Breast epithelium (tissue), 4 donors: ENCODE results near the gene PSMB2. TPM values are rescaled to one million over a fixed set of nuclear protein-coding genes. Genes with fewer than 3 reads are reported as not detected.
"Not testable (repeated sequence)": the region's sequence is repeated elsewhere in the genome, so short reads cannot be mapped to it uniquely, and the experiment has no call there.

Experiments
- DNase-seq, 2 donors: peaks; one replicate each; pipeline ENCODE4 v3.0.0-alpha.2; 2019; ENCODE audit warnings: low spot score in 2 of 2
- H3K27ac ChIP-seq, 2 donors: fragments of 200-600 bp; sonication (generic) in 1 of 2; one replicate each; pipeline ENCODE4 v1.5.1; 2016 to 2019; ENCODE audit warnings: mild to moderate bottlenecking in 1 of 2
- H3K27me3 ChIP-seq, 2 donors: fragments of 200-600 bp; sonication (generic) in 1 of 2; one replicate each; pipeline versions ENCODE4 v1.5.1 to v1.6.0; 2017 to 2019; ENCODE audit warnings: control low read depth in 1 of 2, mild to moderate bottlenecking in 1 of 2
- H3K36me3 ChIP-seq: fragments of 200-600 bp; one replicate; pipeline ENCODE4 v1.5.1; 2019
- H3K4me1 ChIP-seq, 2 donors: fragments of 200-600 bp; sonication (generic); one replicate each; pipeline ENCODE4 v1.5.1; 2016 to 2019; ENCODE audit warnings: control low read depth in 1 of 2
- H3K4me3 ChIP-seq, 3 donors: fragments of 200-600 bp; sonication (generic); 1 replicate in 2 of 3; 2 replicates in 1 of 3; pipeline ENCODE4 v1.5.1; 2016 to 2019; ENCODE audit warnings: mild to moderate bottlenecking in 3 of 3, moderate library complexity in 2 of 3
- H3K9me3 ChIP-seq, 2 donors: fragments of 200-600 bp; sonication (generic) in 1 of 2; one replicate each; pipeline ENCODE4 v1.5.1; 2016 to 2019; ENCODE audit warnings: control low read depth in 1 of 2
- POLR2A ChIP-seq: fragments of 450-650 bp; IDR thresholded peaks from one replicate; pipeline ENCODE4 v1.6.1; 2016; ENCODE audit warnings: antibody characterized with exemption, mild to moderate bottlenecking, moderate library complexity
- POLR2AphosphoS5 ChIP-seq, 3 donors: sonication (generic); formaldehyde crosslinking; IDR thresholded peaks; one replicate each; pipeline ENCODE4 v1.6.1; 2017; ENCODE audit warnings: antibody characterized with exemption in 3 of 3
- intact Hi-C: fragments of 100-400 bp; cut with DNase I; formaldehyde crosslinking; loops from one replicate; pipeline ENCODE4 v1.15.1; 2023; ENCODE audit warnings: low total_unique reads
- total RNA-seq, 3 donors: library from RNA; depleted of rRNA; stranded (reverse); fragments of >200 nt; gene quantifications; one replicate each; pipeline ENCODE4 v1.1.0, GENCODE V29; 2016
- TF ChIP-seq, protein P1 (sequence below), 3 donors: fragments of 450-650 bp; IDR thresholded peaks; one replicate each; pipeline ENCODE4 v1.5.1; 2016 to 2017; ENCODE audit warnings: antibody characterized with exemption in 3 of 3, mild to moderate bottlenecking in 3 of 3, moderate library complexity in 3 of 3

The PSMB2 gene
- total RNA-seq, 3 donors from 2014 or later = 26.7 to 31.8 (median 31.5) TPM

DNA sequence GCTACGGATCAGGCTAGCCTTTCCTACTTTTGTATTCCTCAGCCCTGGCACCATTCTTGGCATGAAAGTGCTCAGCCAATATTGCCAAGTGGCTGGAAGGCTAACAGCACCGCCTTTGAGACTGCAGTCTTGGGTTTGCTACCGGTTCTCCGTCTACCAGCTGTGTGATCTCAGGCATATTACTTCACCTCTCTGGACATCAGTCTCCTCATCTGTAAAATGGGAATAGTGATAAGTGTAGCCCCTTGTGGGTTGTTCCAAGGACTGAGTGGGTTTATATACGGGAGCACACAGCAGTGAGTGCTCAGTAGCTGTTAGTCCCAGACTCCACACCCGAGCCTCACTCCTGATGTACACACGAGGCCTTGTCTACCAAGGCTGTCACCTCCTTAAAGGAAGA is 54.5 kb downstream of the PSMB2 start:
- TF ChIP-seq POLR2A = no peak
- TF ChIP-seq, protein P1, sequence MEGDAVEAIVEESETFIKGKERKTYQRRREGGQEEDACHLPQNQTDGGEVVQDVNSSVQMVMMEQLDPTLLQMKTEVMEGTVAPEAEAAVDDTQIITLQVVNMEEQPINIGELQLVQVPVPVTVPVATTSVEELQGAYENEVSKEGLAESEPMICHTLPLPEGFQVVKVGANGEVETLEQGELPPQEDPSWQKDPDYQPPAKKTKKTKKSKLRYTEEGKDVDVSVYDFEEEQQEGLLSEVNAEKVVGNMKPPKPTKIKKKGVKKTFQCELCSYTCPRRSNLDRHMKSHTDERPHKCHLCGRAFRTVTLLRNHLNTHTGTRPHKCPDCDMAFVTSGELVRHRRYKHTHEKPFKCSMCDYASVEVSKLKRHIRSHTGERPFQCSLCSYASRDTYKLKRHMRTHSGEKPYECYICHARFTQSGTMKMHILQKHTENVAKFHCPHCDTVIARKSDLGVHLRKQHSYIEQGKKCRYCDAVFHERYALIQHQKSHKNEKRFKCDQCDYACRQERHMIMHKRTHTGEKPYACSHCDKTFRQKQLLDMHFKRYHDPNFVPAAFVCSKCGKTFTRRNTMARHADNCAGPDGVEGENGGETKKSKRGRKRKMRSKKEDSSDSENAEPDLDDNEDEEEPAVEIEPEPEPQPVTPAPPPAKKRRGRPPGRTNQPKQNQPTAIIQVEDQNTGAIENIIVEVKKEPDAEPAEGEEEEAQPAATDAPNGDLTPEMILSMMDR (IDR thresholded peaks at IDR 0.05) = no peak
- TF ChIP-seq POLR2AphosphoS5 (IDR thresholded peaks at IDR 0.05) = no peak
- Histone ChIP-seq H3K4me3 (no peak overlapping the region), H3K9me3 (no peaks in the 10 kb centered on the region)

DNA sequence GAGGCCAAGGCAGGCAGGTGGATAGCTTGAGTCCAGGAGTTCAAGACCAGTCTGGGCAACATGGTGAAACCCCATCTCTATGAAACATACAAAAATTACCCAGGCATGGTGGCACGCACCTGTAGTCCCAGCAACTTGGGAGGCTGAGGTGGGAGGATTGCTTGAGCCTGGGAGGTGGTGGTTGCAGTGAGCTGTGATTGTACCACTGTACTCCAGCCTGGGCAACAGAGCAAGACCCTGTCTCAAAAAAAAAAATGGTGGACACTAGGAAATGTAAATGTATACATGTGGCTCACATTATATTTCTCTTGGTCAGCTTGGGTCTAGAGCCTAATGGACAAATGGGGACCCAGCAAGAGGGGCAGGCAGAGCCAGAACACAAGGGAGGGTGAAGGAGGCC is 55.5 kb downstream of the PSMB2 start:
- peak in 1 of 2 donors; percentile 10 for DNase-seq
- H3K27ac ChIP-seq, H3K4me3 ChIP-seq, H3K27me3 ChIP-seq, H3K4me1 ChIP-seq, H3K36me3 ChIP-seq, intact Hi-C loops, H3K9me3 ChIP-seq: not testable (repeated sequence)

More for the DNA sequence above, 54.5 kb downstream of the PSMB2 start:
- DNase-seq = no peak
- no peaks in the 10 kb centered on the region for H3K27me3 ChIP-seq
- H3K36me3 ChIP-seq = no peaks in the 10 kb centered on the region
- no peak overlapping the region for H3K27ac ChIP-seq
- intact Hi-C loops = no loop called here
- H3K4me1 ChIP-seq = no peaks in the 10 kb centered on the region

DNA sequence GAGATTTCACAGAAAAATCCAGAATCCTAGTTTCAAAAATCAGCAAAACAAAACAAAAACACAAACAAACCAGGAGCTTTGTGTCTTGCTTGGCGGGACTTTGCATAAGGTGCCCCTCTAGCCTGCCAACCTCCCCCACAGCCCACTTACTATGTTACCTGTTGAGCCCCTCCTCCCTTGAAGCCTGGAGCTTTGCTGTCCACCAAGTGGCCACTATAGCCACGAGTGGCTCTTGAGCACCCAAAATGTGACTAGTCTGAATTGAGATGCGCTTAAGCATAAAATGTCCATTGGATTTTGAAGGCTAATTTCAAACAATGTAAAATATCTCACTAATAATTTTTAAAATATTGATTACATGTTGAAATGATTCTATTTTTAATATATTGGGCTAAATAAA is 56.0 kb downstream of the PSMB2 start:
- no peaks in the 10 kb centered on the region for H3K27me3 ChIP-seq
- no peaks in the 10 kb centered on the region for H3K36me3 ChIP-seq
- H3K9me3 ChIP-seq = no peaks in the 10 kb centered on the region
- no peaks in the 10 kb centered on the region for H3K4me1 ChIP-seq
- intact Hi-C loops = no loop called here
- no peak overlapping the region for H3K27ac ChIP-seq
- TF ChIP-seq, protein P1 (IDR thresholded peaks at IDR 0.05) = no peak
- no peak for TF ChIP-seq POLR2AphosphoS5 (IDR thresholded peaks at IDR 0.05)
- TF ChIP-seq POLR2A = no peak
- no peak overlapping the region for H3K4me3 ChIP-seq
- DNase-seq = no peak

DNA sequence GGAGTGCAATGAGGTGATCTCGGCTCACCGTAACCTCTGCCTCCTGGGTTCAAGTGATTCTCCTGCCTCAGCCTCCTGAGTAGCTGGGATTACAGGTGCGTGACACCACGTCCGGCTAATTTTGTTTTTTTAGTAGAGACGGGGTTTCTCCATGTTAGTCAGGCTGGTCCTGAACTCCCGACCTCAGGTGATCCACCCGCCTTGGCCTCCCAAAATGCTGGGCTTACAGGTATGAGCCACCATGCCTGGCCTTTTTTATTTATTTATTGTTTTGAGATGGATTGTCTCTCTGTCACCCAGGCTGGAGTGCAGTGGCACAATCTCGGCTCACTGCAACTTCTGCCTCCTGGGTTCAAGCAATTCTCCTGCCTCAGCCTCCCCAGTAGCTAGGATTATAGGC is 59.7 kb downstream of the PSMB2 start:
- DNase-seq, intact Hi-C loops, H3K36me3 ChIP-seq, H3K4me1 ChIP-seq, H3K27ac ChIP-seq, H3K27me3 ChIP-seq, H3K9me3 ChIP-seq, H3K4me3 ChIP-seq: not testable (repeated sequence)

DNA sequence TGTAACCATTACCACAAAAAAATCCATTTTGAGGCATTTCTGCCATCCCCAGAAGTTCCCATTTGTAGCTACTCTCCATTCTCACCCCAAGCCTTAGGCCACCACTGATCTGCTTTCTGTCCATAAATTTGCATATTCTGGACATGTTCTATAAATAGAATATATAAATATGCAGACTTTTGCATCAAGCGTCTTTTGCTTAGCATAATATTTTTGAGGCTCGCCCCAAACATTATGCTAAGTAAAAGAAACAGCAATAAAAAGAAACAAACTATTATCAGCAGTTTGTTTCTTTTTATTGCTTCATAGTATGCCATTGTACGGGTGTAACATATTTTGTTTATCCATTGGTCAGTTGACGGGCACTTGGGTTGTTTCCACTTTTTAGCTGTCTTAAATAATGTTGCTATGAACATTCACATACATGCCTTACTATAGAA is 60.4 kb downstream of the PSMB2 start:
- Histone ChIP-seq H3K36me3 (no peaks in the 10 kb centered on the region), H3K4me1 (no peaks in the 10 kb centered on the region), H3K9me3 (no peaks in the 10 kb centered on the region), H3K4me3 (no peak overlapping the region), H3K27me3 (no peaks in the 10 kb centered on the region), H3K27ac (no peak overlapping the region)
- TF ChIP-seq, protein P1 (IDR thresholded peaks at IDR 0.05) = no peak
- TF ChIP-seq POLR2A = no peak
- TF ChIP-seq POLR2AphosphoS5 (IDR thresholded peaks at IDR 0.05) = no peak
- no peak for DNase-seq
- intact Hi-C loops = no loop called here

DNA sequence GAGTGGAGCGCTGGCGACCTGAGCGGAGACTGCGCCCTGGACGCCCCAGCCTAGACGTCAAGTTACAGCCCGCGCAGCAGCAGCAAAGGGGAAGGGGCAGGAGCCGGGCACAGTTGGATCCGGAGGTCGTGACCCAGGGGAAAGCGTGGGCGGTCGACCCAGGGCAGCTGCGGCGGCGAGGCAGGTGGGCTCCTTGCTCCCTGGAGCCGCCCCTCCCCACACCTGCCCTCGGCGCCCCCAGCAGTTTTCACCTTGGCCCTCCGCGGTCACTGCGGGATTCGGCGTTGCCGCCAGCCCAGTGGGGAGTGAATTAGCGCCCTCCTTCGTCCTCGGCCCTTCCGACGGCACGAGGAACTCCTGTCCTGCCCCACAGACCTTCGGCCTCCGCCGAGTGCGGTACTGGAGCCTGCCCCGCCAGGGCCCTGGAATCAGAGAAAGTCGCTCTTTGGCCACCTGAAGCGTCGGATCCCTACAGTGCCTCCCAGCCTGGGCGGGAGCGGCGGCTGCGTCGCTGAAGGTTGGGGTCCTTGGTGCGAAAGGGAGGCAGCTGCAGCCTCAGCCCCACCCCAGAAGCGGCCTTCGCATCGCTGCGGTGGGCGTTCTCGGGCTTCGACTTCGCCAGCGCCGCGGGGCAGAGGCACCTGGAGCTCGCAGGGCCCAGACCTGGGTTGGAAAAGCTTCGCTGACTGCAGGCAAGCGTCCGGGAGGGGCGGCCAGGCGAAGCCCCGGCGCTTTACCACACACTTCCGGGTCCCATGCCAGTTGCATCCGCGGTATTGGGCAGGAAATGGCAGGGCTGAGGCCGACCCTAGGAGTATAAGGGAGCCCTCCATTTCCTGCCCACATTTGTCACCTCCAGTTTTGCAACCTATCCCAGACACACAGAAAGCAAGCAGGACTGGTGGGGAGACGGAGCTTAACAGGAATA is 64.0 kb downstream of the PSMB2 start:
- intact Hi-C loops = no loop called here
- H3K27me3 ChIP-seq = no peaks in the 10 kb centered on the region
- no peak overlapping the region for H3K27ac ChIP-seq
- peak in 1 of 2 donors; percentile 43 for DNase-seq
- H3K4me3 ChIP-seq = peak overlapping the region; percentile 41 to 66 (median 44)
- no peaks in the 10 kb centered on the region for H3K36me3 ChIP-seq
- no peaks in the 10 kb centered on the region for H3K4me1 ChIP-seq
- H3K9me3 ChIP-seq = no peaks in the 10 kb centered on the region
- TF ChIP-seq POLR2A (no peak), POLR2AphosphoS5 (IDR thresholded peaks at IDR 0.05) (no peak)
- TF ChIP-seq, protein P1 (IDR thresholded peaks at IDR 0.05) = no peak

DNA sequence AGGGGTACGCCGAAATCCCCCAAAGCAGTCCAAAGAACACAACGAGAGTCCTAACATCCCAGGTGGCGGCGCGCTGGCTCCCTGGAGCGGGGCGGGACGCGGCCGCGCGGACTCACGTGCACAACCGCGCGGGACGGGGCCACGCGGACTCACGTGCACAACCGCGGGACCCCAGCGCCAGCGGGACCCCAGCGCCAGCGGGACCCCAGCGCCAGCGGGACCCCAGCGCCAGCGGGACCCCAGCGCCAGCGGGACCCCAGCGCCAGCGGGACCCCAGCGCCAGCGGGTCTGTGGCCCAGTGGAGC is 64.6 kb downstream of the PSMB2 start:
- H3K9me3 ChIP-seq, H3K27me3 ChIP-seq: not testable (repeated sequence)

More for the DNA sequence above, 64.6 kb downstream of the PSMB2 start:
- intact Hi-C loops, DNase-seq, H3K27ac ChIP-seq, H3K4me1 ChIP-seq, H3K36me3 ChIP-seq: not testable (repeated sequence)
- H3K4me3 ChIP-seq = peak overlapping the region in 2 of 3 donors; percentile 41 to 66
